ENCODE measurements around the gene RERGL.

DNA sequence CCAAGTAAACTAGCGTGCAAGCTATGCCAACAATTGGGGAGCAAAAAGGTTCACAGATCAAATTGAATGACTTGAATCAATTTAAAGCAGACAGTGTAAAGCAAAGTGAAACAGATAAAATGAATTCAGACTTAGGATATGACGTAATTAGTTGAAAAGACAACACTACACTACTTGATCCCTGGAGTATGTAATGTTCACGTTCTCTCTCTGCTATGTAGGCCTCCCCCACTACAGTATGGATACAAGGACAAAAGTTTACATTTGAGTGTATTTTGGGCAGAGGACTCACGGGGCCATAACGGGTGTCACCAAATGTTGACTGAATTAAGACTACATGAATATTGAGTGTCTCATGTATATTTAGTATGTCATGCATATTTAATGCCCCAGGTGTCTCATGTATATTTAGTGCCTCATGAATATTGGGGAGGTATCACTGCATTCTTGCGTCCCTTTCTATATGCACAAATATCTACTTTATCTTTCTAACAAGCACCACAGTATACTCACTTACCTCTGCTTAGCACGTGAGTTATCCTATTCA lies 44.5 kb downstream of the RERGL start:
- TF ChIP-seq CTCF (IDR thresholded peaks at IDR 0.05; ENCODE audit: insufficient read depth, low read depth, low read length) (no peak), EZH2 (IDR thresholded peaks at IDR 0.05; ENCODE audit: insufficient read depth, low read length) (no peak)
